Pons (tissue), 1 donor: ENCODE results near the gene FARS2.

Experiments used
- DNase-seq: peaks from one replicate; pipeline ENCODE4 v3.0.0-alpha.2; 2016; ENCODE audit warnings: low spot score

The FARS2 gene

GRCh38 chr6:5507131-5507681 is 245.9 kb downstream of the FARS2 start:
- DNase-seq: no peak

- DNase-seq: no peak
These were observed 247.8 kb downstream of the FARS2 start for GRCh38 chr6:5509106-5509505.

GRCh38 chr6:5510331-5511133 is 249.2 kb downstream of the FARS2 start:
- no peak for DNase-seq

GRCh38 chr6:5511954-5512353 is 250.6 kb downstream of the FARS2 start:
- DNase-seq: no peak

- no peak for DNase-seq
These were observed 251.1 kb downstream of the FARS2 start for GRCh38 chr6:5512422-5512821.

GRCh38 chr6:5513408-5513807 is 252.1 kb downstream of the FARS2 start:
- no peak for DNase-seq

- no peak for DNase-seq
These were observed 253.0 kb downstream of the FARS2 start for GRCh38 chr6:5514353-5514752.

- no peak for DNase-seq
These were observed 253.9 kb downstream of the FARS2 start for GRCh38 chr6:5515200-5515599.

- no peak for DNase-seq
These were observed 254.7 kb downstream of the FARS2 start for GRCh38 chr6:5516036-5516435.

GRCh38 chr6:5517796-5518195 is 256.5 kb downstream of the FARS2 start:
- DNase-seq: no peak

- no peak for DNase-seq
These were observed 257.7 kb downstream of the FARS2 start for GRCh38 chr6:5518936-5519491.

GRCh38 chr6:5520796-5521195 is 259.5 kb downstream of the FARS2 start:
- DNase-seq: no peak

- no peak for DNase-seq
These were observed 260.0 kb downstream of the FARS2 start for GRCh38 chr6:5521322-5521721.

- DNase-seq: no peak
These were observed 260.8 kb downstream of the FARS2 start for GRCh38 chr6:5522147-5522546.

- no peak for DNase-seq
These were observed 262.8 kb downstream of the FARS2 start for GRCh38 chr6:5524110-5524509.

GRCh38 chr6:5525209-5525608 is 263.9 kb downstream of the FARS2 start:
- no peak for DNase-seq

- no peak for DNase-seq
These were observed 267.7 kb downstream of the FARS2 start for GRCh38 chr6:5529015-5529414.

GRCh38 chr6:5529733-5530132 is 268.4 kb downstream of the FARS2 start:
- DNase-seq: no peak

GRCh38 chr6:5531161-5531560 is 269.8 kb downstream of the FARS2 start:
- DNase-seq: no peak

GRCh38 chr6:5531853-5532375 is 270.6 kb downstream of the FARS2 start:
- DNase-seq: no peak

GRCh38 chr6:5532941-5533340 is 271.6 kb downstream of the FARS2 start:
- DNase-seq: no peak

- DNase-seq: no peak
These were observed 273.3 kb downstream of the FARS2 start for GRCh38 chr6:5534643-5535042.

- no peak for DNase-seq
These were observed 275.3 kb downstream of the FARS2 start for GRCh38 chr6:5536644-5537043.
